HCT116 (cell line): ENCODE data around the gene RAB1A.

Experiments
- CTCF ChIP-seq, 3 experiments: fragments of 200-600 bp in 1 of 3; sonication (generic) in 1 of 3; IDR thresholded peaks in 2 of 3; conservative IDR thresholded peaks in 1 of 3; 2 replicates each; pipeline ENCODE4 v1.5.1; 2012 to 2017; ENCODE audit warnings: low read depth in 2 of 3, low read length in 2 of 3, antibody characterized with exemption in 1 of 3, borderline replicate concordance in 1 of 3, control low read depth in 1 of 3, mild to moderate bottlenecking in 1 of 3, mixed read lengths in 1 of 3, mixed run types in 1 of 3, moderate library complexity in 1 of 3; ENCODE audit not compliant: insufficient read depth in 1 of 3
- ELF1 ChIP-seq: IDR thresholded peaks from 2 replicates; pipeline ENCODE4 v1.6.1; 2012; ENCODE audit warnings: low read depth, borderline replicate concordance
- EZH2 ChIP-seq: fragments of 200-600 bp; sonication (generic); IDR thresholded peaks from 2 replicates; pipeline ENCODE4 v1.6.1; 2017; ENCODE audit warnings: antibody characterized with exemption, mixed run types
- POLR2A ChIP-seq: IDR thresholded peaks from 2 replicates; pipeline ENCODE4 v1.7.0; 2011; ENCODE audit warnings: borderline replicate concordance; ENCODE audit not compliant: insufficient read depth, insufficient read length; ENCODE audit errors: extremely low read depth
- POLR2AphosphoS5 ChIP-seq: IDR thresholded peaks from 2 replicates; pipeline ENCODE4 v1.6.1; 2011; ENCODE audit warnings: mild to moderate bottlenecking, low read depth, low read length, moderate library complexity
- RAD21 ChIP-seq: IDR thresholded peaks from 2 replicates; pipeline ENCODE4 v1.6.1; 2012; ENCODE audit warnings: low read depth, mild to moderate bottlenecking
- TF ChIP-seq, protein P1 (sequence below): IDR thresholded peaks from 2 replicates; pipeline ENCODE4 v1.6.1; 2012

GRCh38 chr2:65079017-65079416 lies 50.9 kb downstream of the RAB1A start:
- TF ChIP-seq POLR2A (no peak), EZH2 (no peak), CTCF (IDR thresholded peaks at IDR 0.05 in 2 of 3, conservative IDR thresholded peaks at IDR 0.05 in 1 of 3; ENCODE audit: borderline replicate concordance in 1 of 3, insufficient read depth in 1 of 3, low read depth in 2 of 3, low read length in 2 of 3) (no peak), POLR2AphosphoS5 (no peak), ELF1 (no peak), RAD21 (no peak)
- TF ChIP-seq, protein P1, sequence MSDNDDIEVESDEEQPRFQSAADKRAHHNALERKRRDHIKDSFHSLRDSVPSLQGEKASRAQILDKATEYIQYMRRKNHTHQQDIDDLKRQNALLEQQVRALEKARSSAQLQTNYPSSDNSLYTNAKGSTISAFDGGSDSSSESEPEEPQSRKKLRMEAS, result no peak
